Stimulated activated CD4-positive, alpha-beta T cell treated with anti-CD3 and anti-CD28 coated beads, Interleukin-4, amount 100 ng/mL, for 24 hours (primary cell): ENCODE measurements around the gene IQCC.

Experiments used
- DNase-seq: peaks from one replicate; pipeline ENCODE4 v3.0.0-alpha.2; 2020

Gene IQCC

DNA sequence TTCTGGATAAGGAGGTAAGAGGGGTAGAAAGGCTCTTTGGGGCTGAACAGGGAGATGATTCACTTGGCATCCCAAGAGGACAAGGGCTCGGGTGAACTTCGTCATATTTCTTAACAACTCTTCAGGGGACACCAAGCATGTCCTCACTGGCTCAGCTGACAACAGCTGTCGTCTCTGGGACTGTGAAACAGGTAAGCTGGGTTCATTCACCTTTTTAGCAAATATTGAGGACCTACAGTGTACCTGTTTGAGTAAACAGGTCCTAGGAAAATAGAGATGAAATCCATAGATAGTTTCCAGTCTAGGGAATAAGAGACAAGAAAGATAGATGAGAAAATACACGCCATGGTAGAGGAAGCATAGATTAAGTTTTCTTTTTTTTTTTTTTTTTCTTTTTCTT, 18.8 kb downstream of the IQCC start:
- no peak for DNase-seq

DNA sequence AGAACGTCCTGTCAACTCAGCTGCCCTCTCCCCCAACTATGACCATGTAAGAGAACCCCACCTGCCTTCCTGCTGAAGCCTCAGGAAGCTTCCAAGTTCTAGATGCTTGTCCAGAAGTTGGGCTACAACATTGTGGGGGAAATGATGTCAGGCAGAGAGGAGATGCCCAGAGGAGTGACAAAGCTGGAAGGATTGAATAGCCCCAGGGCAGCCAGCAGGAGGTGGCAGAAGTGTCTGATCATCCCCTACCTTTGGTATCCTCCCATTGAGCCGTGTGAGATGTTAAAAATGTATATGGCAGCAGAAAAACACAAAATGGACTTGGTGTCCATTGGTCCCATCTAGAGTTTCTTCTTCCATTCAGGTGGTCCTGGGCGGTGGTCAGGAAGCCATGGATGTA, 23.3 kb downstream of the IQCC start:
- DNase-seq = no peak

DNA sequence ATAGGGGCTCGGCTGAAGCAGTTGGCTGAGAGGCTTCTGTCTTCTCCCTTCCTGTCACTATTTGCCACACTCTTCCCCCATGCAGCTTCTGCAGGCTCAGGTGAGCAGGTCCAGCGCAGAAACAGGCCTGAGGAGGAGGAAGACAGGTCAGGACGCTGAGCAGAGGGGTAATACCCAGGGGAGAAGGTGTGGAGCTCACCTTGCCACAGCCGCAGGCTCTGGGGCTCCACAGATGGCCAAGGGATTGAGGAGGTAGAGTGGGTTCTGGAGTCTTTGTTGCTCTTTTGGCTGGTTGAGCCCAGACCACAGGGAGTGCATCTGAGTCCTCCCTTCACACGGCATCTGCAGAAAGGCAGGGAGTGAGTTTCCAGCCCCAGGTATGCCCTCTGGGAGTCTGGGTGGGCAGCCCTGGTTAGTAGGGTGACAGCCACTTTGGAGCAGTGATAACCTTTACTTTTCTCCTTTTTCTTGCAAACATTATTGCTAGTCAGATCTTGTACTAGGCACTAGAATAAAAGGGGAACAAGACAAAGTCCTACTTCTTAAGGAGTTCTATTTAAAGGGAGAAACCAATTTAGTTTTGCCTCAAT, 26.5 kb downstream of the IQCC start:
- no peak for DNase-seq

DNA sequence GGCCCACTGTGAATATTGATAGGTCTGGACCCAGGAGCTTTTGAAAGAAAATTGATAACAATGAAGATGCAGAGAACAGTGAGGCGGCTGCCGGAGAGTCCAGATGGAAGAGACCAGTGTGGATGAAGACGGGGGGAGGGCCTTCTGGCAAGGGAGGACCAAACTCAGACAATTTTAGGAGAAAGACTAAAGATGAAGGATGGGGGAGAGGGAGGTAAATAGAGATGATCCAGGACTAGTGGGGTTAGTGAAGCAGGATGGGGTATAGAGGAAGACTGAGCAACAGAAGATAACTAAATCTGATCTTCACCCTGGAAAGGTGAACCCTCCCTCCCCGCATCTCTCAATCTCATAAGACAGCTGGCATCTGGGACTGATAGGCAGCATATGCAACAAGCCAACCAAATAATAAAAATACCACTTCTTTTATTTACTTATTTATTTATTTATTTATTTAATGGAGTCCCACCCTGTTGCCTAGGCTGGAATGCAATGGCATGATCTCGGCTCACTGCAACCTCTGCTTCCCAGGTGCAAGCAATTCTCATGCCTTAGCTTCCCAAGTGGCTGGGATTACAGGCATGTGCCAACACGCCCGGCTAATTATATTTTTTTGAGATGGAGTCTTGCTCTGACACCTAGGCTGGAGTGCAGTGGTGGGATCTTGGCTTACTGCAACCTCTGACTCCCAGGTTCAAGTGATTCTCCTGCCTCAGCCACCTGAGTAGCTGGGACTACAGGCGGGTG, 27.3 kb downstream of the IQCC start:
- no peak for DNase-seq

DNA sequence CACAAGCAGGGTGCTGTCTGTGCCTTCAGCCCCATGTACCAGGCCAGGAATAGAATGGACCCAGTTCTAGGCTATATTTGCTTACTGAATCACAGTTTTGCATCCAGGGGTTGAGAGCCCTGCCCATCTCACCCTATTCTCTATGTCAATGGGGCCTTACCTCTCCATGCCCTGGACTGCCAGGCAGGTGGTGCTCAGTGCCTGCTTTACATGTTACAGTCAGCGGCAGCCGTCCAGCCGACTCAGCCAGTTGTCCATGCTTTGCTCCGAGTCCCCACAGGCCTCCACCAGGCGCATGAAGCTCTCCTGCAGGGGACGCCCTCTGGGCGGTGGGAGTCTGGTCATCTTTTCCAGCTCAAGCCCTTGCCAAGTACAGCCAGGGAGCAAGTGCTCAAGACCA, 29.3 kb downstream of the IQCC start:
- no peak for DNase-seq

DNA sequence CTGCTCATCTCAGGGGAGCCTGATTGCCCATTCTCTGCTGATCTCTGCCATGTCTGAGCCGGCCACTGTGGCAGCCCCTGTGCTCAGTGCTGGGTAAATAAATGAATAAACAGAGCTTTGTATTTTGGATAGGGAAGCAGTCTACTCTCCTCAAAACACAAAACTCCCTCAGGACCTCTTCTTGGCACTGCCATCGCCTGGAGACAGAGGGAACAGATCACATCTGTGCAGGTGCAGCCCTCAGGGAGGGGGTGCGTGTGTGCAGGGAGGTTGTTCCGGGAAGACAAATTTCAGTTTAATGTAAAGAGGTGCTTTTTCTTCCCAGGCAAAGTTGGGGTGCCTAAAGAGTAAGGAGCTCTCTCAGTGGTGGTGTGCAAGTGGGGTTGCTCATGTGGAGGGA, 33.9 kb downstream of the IQCC start:
- no peak for DNase-seq

DNA sequence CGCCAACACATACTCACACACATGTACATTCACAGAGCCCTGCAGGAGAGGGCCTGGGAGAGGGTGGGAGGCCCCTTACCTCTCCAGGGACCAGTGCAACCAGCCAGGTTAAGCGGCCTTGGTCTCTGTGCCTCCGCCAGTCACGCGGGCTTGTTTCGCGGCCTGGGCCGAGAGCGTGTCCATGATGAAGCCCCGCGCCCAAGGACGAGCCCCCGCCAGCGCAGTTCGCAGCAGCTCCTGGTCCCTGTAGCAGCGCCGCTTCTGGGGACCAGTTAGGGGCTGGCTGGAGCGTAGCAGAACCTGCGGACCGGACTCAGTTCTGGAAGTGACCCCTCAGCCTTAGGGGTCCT, 34.3 kb downstream of the IQCC start:
- no peak for DNase-seq

DNA sequence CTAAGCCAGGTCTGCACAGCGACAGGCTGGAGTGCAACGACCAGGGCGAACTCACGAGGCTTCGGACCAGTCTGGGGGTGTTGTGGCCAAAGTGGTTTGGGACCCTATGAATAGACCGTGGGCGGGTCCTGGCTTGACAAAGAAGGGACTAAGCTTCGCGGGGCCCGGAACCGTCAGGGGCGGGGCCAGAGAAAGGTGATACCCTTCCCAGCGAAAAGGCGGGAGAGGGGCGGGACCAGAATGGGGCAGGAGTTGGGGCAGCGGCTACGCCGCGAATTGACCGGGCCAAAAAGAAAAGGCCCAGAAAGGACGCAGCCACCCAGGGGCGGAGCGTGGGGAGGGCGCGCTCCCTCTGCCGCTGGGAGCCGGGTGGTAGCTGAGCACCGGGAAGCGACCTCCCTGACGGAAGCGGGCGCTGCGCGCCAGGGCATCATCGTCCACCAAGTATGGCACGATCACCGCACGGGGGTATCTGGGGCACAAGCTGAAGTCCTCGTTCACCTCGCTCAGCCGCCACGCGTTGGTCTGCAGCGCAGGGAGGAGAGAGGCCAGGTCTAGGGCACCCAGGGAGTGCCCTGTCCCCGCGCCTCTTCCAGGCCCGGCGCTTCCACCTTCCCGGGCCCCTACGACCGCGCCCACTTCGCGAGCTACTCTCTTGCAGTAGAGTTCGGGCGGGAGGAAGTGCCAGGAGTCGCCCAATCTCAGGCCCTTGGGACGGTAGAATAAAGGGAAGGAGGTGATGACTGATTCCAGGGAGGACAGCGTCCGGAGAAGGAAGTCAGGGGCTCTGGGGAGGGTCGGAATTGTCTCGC, 34.9 kb downstream of the IQCC start:
- peak; percentile 53 for DNase-seq

DNA sequence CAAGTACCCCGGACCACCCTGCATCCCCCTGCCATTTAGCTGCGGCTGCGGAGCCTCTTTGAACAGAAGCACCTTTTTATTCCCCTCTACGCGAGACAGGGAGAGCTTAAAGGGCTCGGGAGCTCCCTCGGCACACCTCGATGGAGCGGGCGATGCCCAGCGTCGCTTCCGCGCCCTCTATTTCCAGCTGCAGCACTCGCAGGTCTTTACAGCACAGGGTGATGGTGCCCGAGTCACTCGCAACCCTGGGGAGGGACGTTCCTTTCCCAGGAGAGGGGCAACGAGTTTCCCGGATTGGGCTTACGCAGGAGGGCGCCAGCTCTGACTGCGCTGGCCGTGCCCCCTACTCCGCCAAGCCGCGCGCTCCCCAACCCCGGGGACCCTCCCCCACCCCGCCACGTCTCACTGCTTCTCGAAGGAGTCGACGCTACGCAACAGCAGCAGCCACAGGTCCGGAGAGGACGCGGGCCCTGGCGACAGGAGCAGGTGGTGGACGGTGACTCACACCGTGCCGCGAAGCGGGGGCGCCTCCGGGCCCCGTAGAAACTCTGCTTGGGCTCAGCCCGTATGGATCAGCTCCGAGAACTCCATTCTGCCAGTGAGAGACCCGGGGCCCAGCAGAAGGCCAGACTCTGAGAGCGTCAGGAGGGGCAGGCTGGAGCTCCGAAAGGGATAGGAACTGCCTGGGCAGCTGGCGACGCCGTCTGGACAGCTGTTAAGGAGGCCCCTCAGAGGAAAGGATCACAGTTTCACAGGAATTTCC, 35.7 kb downstream of the IQCC start:
- peak; percentile 34 for DNase-seq

DNA sequence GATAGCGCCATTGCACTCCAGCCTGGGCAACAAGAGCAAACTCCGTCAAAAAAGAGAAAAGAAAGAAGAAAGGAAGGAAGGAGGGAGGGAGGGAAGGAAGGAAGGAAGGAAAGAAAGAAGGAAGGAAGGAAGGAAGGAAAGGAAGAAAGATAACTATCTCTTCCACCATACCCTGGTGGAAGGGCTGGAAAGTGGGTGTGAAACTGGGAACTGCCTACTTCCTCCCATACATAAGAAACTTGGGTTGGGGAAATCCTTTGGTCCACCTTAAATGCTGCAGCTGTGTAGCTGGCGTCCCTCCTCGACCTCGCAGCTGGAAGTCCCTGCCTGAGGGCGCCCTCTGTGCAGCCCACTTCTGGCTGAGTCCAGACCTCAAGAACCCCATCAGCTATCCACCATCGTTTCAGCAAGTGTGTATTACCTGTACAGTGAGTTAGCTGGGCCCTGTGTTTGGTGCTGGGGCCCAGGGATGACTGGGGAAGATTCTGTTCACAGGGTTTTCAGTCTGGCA, 36.9 kb downstream of the IQCC start:
- no peak for DNase-seq

DNA sequence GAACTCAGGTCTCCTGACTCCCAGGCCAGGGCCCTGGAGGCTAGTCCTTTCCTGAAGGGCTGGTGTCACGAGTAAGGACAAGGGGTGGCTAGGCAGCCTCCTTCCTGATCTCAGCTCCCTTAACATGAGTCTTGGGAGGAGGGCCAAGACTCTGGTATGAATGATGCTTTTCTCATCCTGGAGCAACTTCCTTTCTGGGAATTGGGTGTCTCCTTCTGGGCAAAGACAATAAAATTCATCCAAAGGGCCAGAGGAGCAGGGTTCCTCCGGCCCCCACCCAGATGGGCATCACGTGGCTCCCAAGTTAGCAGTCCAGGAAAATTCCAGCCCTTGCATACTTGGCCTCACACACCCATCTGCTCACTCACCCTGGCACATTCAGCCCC, 41.4 kb downstream of the IQCC start, which contains the start of gene FAM167B:
Gene FAM167B, plus strand, starts transcription at position 335 of the 386 bp plus-strand sequence. CDS start 200 bp downstream, outside the sequence.
- no peak for DNase-seq

DNA sequence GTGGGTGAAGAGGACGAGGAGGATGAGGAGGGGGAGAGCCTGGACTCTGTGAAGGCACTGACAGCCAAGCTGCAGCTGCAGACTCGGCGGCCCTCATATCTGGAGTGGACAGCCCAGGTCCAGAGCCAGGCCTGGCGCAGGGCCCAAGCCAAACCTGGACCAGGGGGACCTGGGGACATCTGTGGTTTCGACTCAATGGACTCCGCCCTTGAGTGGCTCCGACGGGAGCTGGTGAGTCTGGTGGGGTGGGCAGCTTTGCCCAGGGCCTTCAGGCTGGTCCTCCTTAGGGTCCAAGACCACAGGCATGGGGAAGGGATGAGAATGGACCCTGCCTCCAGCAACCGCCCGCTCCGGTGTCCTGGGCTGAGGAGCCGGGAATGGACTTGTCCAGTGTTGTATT, 42.0 kb downstream of the IQCC start:
- DNase-seq = no peak

DNA sequence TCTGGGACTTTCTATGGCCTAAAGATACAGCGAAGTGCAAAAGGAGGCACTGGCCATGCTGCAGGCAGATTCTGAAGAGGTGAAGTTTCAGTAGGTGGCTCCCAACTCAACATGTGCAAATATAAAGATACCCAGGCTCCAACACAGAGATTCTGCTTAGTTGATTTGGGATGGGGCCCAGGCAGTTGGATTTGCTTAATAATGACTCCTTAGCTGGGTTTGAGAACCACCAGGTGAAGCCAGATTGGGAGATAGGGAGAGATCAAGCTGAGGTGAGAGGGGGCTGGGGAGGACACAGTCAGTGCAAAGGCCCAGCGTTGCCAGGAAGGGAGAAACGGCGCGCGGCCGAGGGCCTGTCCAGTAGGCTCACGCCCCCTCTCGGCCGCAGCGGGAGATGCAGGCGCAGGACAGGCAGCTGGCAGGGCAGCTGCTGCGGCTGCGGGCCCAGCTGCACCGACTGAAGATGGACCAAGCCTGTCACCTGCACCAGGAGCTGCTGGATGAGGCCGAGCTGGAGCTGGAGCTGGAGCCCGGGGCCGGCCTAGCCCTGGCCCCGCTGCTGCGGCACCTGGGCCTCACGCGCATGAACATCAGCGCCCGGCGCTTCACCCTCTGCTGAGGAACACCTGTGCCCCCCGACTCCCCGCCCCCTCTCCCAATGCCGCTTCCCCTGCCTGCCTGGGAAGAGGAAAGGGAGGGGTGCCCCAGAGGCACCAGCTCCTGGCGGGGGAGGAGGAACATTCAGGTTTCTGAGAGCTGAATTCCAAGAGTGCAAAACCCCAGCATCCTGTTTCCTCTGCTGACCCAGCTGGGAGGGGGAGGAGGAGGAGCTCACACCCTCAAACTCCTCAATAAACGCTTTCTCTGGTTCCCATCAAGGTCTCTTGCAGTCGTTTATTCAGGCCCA, 42.8 kb downstream of the IQCC start:
- DNase-seq = peak; percentile 83

DNA sequence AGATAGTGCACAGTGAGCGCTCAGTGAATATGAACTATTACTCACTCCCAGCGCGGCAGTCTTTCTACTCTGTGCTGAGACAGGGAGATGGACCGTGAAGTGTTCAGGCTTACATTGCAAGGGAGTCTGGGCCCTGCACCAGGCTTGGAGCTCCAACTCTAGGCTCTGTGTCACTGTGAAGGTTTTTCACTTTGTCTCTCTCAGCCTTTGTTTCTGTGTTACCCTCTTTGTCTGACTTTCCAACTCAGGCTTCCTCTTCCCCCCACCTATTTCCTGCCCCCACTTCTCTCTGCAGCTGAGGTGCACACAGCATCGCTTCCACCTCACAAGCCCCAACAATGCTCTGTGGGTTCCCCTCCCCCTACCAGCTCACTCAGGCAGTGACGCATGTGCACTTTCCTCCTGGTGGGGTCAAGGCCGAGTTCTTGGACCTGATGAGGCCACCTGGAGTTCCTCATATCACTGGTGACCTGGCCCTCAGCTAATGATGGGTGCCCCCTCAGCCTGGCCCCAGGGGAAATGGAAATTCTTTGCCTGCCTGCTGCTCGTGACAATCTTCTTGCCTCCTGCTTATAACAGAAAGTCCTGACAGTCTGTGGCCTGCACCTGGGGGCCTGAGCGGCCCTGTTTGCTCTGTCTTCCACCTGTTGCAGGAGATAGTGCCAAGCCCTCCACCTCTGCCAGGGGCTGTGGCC, 44.5 kb downstream of the IQCC start:
- DNase-seq = peak; percentile 82

DNA sequence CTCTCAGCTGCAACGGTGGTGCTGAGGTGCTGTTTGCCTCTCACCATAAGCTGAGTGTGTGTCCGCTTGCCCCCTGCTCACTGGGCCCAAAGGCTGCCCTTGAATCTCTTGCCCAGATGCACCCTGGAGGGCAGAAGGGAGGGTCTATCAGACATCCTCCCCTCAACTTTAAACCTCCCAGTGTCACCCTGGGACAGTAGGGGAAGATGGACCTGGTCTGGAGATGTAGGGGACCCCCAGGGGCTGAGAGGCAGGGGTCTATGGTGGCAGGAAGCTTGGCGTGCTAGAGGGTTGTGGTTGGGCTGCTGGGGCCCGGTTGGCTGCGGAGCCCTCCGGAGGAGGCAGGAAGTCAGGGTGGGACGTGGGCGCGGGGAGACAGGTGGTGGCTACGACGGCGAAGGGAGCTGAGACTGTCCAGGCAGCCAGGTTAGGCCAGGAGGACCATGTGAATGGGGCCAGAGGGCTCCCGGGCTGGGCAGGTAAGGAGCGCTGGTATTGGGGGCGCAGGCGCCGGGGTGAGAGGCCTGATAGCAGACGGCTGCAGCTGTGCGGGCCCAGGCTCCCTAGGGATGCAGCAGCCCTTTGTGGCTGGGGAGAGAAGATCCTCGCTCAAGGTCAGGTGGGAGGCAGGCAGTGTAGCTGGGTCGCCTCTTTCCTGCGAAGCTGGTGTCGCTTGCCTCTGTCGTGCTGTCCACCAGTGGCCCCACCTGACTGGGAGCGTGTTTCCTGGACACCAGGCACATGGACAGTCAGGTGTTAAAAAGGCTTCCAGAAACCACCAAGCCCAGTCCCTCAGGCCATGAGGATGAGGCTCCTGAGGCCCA, 45.6 kb downstream of the IQCC start, which contains the start of gene LCK:
Gene LCK, plus strand, starts transcription at position 373 of the 824 bp plus-strand sequence. CDS start 23,065 bp downstream, outside the sequence.
- peak; percentile 71 for DNase-seq

DNA sequence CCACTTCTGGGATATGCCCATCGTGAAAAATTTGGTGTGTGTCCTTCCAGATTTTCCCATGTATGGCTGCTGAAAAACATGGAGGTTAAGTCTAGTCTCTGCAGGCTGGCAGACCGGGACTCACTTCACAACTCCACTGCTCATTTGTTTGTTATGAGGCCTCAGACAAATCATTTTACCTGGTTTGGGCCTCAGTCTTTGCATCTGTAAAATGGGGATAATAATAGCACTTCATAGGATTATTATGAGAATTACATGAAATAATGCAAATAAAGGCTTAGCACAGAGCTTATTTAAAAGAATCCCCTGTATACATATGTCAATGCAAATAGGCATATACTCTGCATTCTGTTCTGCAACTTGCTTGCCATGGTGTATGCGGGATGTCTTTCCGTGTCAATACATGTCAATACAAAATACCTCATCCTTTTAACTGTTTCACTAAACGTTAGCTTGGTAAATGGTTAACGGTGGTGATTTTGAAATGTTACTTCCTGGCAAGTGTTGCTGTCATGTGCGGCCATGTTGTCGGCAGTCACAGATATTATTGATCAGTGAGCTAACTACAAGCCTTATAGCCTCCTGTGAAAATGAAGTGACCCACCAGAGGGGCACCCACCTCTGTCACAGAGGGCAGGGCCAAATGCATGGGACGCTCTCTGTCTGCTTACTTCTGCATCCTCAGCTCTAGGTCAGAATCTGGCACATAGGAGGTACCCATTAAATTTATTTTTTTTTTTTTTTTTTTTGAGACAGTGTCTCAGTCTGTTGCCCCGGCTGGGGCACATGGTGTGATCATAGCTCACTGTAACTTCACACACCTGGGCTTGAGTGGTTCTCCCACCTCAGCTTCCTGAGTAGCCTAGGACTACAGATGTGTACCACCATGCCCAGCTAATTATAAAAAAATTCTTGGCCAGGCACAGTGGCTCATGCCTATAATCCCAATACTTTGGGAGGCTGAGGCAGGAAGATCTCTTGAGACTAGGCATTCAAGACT, 49.9 kb downstream of the IQCC start:
- DNase-seq = no peak

DNA sequence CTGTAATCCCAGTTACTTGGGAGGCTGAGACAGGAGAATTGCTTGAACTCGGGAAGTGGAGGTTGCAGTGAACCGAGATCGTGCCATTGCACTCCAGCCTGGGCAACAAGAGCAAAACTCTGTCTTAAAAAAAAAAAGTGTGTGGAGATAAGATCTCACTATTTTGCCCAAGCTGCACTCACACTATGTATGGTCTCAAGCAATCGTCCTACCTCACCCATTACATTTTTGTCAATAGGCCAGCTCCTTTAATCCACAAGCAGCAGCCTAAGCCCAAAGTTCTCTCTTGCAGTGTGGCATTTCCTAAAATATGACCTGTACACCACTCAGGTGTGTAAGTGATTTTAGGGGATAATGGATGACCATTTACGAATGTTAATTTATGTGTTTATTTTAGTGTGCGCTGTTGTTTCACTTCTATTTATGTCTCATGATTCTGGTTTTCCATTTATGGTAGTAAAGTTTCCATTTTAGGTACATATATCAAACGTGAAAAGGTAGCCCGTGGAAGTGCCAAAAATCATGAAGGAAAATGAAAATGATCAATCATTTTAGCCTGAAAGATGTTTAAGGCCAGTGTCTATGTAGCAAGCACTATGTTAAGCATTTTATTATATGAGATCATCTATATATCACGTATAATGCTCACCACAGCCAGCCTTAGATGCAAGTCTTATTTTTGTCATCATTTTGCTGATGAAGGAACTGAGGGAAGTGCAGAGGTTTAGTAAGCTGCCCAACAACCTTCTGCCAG, 51.2 kb downstream of the IQCC start:
- no peak for DNase-seq

DNA sequence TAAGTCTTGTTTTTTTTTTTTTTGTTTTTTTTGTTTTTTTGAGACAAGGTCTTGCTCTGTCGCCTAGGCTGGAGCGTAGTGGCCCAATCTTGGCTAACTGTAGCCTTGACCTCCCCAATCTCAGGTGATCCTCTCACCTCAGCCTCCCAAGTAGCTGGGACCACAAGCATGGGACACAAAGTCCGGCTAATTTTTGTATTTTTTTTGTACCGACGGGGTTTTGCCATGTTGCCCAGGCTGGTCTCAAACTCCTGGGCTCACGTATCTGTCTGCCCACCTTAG, 51.7 kb downstream of the IQCC start:
- DNase-seq = no peak
